GM19023 (cell line): Measurements from ENCODE around the gene UGT1A4.

Source experiments
- ATAC-seq: cut with Tn5 transposase; IDR thresholded peaks from one replicate; pipeline ENCODE4 v1.9.1; 2021; ENCODE audit warnings: mild to moderate bottlenecking, moderate library complexity; ENCODE audit not compliant: unreplicated experiment

UGT1A4 gene

DNA sequence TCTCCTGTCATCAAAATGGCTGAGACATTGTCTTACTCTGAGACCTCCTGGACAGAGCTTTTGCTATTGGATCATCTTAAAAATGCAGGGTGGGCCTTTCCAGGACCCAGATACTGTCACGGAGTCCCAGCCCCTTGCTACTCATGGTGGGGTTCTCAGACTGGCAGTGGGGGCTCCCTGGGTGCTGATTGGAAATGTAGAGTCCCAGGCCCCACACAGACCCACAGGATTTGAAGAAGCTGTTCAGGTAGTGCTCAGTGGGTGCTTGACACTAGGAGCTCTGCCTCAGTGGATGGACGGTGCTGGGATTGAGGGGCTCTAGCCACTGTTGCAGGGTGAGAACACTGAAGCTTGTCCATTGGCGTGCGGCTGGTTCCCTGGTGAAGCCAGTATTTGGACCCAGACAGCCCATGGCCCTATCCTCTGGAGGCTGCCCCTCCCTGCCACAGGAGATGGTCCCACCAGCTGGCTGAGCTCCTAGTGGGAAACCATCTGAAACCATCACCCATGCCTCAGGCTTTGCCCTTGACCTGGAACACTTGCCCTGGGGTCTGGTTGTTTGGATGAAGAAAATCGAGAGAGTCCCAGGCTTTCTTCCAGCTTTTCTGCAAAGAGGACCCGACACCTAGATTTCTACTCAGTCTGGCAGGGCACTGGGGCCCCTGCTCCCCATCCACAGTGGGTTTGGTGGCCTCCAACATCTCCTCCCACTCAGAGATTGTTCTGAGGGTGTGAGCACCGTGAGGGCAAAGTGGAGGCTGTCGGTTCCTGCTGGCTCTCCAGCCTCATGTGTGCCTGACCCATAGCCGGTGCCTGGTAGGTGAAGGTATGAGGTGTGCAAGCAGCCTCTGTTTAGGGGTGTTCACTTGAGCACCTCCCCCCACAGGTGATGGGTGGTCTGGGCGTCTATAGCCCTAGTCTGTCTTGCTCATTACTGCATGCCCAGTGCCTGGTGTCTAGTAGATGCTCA is 89.7 kb downstream of the UGT1A4 start:
- ATAC-seq, result no peak

- no peak for ATAC-seq
Measured at GRCh38 chr2:233810385-233810784, 91.8 kb downstream of the UGT1A4 start.

DNA sequence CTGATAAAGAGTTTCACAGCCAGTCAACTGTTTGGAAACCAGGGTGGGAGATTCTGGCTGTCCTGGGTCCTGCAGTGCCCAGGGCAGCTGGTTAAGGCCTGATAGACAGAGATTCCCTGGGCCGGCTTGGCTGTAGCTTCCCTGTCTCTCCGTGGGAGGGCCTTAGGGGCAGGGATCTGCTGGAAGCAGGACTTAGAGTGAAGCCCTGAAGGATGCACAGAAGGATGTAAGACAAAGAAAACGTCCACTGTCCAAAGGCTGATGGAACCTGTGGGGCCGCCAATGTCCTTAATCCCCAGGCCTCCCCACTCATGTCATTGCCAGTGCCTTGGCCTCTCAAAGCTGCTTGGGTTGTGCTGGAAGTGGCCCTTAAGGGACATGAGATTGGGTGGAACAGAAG is 92.6 kb downstream of the UGT1A4 start:
- no peak for ATAC-seq

DNA sequence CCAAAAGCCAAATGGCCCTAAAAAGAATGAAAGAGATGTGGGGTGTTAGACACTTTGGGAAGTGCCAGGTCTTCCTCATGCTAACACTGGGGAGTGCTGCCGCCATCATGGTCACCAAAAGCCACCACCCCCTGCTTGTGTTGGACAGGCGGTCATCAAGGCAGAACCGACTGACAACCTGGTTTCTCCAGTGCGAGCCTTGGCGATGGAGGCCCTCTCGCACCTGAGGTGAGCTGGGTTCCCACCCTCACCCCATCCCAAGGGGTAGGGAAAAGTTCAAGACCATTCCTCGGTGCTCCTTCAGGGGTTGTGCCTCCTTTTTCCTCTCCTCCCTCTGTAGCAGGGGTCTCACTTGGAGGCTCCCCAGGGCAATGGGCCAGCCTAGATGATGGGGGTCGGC is 93.2 kb downstream of the UGT1A4 start:
- no peak for ATAC-seq

- ATAC-seq, result no peak
Measured at GRCh38 chr2:233813236-233814055, 94.9 kb downstream of the UGT1A4 start.

GRCh38 chr2:233814056-233814835 is 95.7 kb downstream of the UGT1A4 start:
- ATAC-seq, result no peak

GRCh38 chr2:233815861-233816260 is 97.3 kb downstream of the UGT1A4 start:
- no peak for ATAC-seq

- ATAC-seq, result no peak
Measured at GRCh38 chr2:233816334-233816733, 97.8 kb downstream of the UGT1A4 start.

DNA sequence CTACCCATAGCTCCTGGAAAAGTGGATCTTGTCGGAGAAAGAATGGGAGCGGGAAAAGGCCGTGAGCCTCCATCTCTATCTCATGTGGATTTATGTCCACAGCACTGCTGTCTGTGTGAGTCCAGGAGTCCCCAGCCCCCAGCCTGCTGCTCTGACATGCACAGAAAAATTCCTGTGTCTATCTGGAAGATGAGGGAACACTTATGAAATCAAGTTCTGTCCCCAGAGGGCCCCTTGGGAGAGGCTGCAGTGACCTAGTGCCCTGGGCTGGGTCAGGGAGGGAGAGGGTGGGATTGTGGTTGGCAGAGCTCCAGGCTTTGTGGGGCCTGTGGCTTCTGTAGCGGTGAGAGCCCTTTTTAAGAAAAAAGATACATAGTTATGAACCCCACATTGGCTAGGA is 98.2 kb downstream of the UGT1A4 start:
- ATAC-seq, result no peak

- ATAC-seq, result no peak
Measured at GRCh38 chr2:233817361-233817911, 98.9 kb downstream of the UGT1A4 start.

DNA sequence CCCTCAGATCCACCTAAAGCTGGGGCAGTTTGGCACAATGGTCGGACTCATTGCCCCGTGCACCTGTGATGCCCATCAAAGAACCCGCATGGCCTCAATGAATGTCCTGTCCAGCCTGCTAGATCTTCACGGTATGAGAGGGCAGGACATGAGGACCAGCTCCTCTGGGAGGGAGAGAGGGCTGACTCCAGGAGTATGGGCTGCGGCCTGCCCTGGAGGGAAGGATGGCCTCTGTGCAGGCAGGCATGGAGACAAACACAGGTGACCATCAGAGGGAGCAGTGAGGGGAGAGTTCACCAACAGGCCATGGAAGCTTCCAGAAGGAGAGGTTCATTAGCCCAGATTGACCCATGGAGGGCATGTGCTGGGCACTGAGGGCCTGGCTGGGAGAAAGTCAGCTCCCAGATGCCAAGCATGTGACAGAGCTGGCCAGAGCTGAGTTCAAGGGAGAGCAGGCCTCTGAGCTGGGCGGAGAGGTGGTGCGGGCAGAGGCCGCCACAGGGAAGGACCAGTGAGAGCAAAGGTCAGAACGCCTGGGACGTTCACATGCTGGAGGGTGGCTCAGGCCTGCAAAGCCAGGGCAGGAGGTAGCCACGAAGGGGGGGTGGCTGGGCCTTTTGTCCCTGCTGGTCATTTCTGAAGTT is 99.6 kb downstream of the UGT1A4 start:
- ATAC-seq, result no peak

- no peak for ATAC-seq
Measured at GRCh38 chr2:233818639-233819621, 100.4 kb downstream of the UGT1A4 start.

GRCh38 chr2:233819884-233820773 is 101.6 kb downstream of the UGT1A4 start:
- no peak for ATAC-seq

DNA sequence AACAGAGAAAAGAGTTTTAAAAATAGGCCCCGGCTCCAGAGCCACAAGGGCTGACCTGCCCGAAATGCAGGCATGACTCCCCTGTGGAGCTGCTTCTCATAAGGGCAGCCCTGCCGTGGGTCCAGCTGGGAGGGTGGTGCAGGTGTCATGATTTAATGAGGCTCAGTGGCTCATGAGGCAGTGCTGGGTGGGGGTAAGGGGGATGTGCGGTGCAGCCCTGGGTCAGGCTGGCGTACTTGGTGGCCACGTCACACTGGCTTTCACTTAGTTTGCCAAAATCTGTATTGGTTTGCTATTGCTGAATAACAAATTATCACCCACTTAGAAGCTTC is 102.2 kb downstream of the UGT1A4 start:
- ATAC-seq, result no peak

- no peak for ATAC-seq
Measured at GRCh38 chr2:233821196-233821595, 102.7 kb downstream of the UGT1A4 start.

DNA sequence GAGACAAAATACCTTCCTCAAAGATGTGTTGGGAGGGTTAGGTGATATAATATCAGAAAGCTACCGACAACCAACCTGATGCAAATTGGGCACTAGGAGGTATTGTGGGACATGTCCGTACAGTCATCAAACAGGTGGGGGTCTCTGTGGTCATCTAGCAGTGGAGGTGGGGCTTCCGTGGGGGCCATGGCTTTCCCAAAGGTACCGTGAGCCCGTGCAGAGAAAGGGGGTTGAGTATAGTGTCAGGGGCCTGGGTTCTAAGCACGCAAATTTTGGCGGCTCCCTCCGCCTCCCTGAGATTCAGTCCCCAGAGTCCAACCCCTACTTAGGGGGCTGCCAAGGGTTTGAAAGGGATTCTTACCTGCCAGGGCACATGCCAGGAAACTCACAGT is 103.2 kb downstream of the UGT1A4 start:
- no peak for ATAC-seq

DNA sequence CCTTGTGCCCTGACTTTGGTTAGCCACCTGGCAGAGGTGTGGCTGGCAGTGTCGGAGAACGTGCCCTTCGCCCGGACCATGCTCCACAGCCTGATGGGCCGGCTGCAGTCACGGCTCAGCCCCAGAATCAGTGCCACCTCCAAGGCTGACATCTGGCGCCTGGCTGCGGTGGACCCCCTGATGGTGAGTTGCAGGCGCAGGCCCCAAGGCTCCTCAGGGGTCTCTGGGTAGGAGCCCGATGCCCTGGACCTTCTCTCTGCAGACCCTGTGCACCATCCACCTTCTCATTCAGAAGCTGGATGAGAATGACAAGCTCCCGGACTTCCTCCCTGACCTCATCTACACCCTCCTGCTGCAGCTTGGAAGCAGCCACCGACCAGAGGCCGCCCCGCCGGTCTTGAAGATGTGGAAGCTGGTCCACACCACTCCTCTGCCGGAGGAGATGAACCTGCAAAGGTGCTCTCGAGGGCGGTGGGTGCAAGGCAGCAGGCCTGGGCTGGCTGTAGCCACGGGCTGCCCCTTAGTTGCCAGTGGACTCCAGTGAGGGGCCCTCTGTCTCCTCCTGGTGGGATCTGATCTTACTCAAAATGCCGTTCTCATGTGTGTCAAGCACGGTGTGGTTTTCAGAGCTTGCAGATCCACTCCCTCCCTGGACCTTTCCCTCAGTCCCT is 103.7 kb downstream of the UGT1A4 start:
- ATAC-seq, result no peak
